ENCODE data around the gene CAPN14.

CAPN14 gene

DNA sequence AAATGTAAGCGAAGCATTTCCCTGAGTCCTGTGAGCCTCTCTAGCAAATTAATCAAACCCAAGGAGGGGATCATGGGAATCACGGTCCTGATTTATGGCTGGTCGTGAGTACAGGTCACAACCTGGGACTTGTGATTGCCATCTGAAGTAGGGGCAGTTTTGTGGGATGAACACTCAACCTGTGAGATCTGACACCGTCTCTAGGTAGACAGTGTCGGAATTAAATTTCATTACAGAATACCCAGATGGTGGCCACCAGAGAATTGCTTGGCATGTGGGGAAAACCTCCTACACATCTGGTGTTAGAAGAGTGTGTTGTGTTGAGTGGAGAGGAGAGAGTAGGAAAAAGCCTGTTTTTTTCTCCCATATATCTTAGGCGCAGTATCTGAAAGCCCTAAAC, 12.5 kb downstream of the CAPN14 start:
- H3K4me3 ChIP-seq (ENCODE audit: low read length): no peak overlapping the region
- TF ChIP-seq, protein P1, sequence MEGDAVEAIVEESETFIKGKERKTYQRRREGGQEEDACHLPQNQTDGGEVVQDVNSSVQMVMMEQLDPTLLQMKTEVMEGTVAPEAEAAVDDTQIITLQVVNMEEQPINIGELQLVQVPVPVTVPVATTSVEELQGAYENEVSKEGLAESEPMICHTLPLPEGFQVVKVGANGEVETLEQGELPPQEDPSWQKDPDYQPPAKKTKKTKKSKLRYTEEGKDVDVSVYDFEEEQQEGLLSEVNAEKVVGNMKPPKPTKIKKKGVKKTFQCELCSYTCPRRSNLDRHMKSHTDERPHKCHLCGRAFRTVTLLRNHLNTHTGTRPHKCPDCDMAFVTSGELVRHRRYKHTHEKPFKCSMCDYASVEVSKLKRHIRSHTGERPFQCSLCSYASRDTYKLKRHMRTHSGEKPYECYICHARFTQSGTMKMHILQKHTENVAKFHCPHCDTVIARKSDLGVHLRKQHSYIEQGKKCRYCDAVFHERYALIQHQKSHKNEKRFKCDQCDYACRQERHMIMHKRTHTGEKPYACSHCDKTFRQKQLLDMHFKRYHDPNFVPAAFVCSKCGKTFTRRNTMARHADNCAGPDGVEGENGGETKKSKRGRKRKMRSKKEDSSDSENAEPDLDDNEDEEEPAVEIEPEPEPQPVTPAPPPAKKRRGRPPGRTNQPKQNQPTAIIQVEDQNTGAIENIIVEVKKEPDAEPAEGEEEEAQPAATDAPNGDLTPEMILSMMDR (conservative IDR thresholded peaks at IDR 0.05; ENCODE audit: low read depth, low read length): no peak
- no peak for DNase-seq (ENCODE audit: low read depth)

DNA sequence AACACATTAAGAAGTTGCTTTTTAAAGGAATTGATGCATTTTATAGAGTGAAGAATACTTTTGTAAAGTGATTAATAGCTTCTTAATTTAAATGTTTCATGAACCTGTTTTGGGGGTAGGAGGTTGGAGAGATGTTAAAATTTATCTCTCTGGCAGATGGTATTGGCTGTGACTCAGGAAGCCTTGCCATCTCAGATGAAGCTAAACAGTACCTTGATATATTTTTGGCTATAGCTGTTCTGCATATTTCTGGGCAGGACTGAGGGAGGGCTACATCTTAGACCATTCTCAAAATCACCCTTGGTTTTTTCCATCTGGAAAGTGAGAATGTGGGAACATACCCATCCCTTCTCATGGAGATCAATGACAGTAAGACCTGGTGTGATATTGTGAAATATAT, 13.4 kb downstream of the CAPN14 start:
- no peak for DNase-seq (ENCODE audit: low read depth)
- H3K4me3 ChIP-seq (ENCODE audit: low read length): no peak overlapping the region
- TF ChIP-seq, protein P1 (conservative IDR thresholded peaks at IDR 0.05; ENCODE audit: low read depth, low read length): no peak

DNA sequence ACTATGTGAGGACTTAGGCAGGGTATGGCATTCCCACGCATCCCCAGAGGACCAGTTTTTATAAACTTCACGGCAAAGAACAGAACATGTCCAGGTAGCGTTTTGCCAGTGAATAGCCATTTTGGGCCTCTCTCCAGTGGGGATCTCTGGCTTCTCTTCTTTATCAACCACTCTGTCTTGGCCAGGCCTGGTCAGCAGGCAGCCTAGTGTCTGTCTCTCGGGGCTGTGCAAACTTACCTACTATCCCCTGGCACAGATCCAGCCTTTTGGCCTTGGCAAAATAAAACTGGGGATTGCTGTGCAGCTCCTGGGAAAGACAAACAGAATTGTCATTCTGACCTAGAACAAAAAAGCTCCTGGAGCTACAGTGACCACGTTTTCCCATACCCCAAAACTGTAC, 14.5 kb downstream of the CAPN14 start:
- H3K4me3 ChIP-seq (ENCODE audit: low read length): no peak overlapping the region
- DNase-seq (ENCODE audit: low read depth): no peak
- TF ChIP-seq, protein P1 (conservative IDR thresholded peaks at IDR 0.05; ENCODE audit: low read depth, low read length): no peak

DNA sequence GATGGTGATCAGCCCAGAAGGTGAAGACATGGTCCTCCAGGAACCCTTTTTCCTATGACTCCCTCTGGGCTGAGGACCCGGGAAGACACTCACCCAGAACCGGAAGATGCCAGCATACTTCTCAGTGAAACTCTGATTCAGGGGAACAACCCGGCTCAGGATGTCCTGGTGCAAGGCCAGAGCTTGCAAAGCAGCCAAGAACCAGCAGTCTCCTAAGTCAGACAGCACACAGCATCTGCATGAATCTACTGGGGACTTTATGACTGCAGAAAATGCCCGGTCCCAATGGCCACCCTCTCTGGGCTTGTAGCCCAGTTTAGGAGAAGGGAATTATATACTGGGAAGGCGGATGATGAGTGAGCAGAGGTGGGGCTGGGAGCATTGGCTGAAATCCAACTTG, 15.3 kb downstream of the CAPN14 start:
- TF ChIP-seq, protein P1 (conservative IDR thresholded peaks at IDR 0.05; ENCODE audit: low read depth, low read length): no peak
- no peak overlapping the region for H3K4me3 ChIP-seq (ENCODE audit: low read length)

DNA sequence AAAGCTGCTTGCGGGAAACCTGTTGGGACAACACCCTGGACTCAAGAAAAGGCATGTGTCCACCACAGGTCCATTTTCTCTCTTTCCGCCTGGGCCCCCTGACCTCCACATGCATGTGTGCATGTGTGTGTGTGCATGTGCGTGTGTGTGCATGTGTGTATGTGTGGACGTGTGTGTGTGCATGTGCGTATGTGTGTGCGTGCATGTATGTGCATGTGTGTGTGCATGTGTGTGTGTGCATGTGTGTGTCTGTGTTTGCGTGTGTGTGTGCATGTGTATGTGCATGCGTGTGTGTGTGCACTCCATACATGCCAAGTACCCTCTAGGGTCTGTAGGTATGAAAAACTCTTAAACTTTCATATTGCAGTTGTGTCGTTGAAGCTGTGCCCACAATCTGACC, 16.3 kb downstream of the CAPN14 start:
- TF ChIP-seq, protein P1 (conservative IDR thresholded peaks at IDR 0.05; ENCODE audit: low read depth, low read length): no peak
- no peak for DNase-seq (ENCODE audit: low read depth)
- no peak overlapping the region for H3K4me3 ChIP-seq (ENCODE audit: low read length)

More for the DNA sequence above, 15.3 kb downstream of the CAPN14 start:
- no peak for DNase-seq (ENCODE audit: low read depth)

DNA sequence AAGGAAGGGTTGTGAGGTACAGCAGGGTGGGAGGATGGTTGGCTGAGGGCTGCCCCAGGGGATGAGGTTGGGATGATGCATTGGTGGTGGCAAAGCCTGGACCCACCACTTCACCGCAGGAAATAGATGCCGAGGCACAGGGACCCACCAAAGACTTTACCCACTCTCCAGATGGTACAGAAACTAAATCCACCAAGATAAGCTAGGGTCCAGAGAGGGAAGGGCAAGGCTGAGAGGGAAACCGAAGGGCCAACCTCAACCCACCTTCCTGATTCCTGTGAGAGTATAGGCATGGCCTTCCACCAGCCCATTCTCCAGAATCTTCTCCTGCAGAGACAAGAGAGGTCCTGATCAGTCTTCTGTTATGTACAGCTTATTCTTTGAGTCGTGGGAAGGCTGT, 18.1 kb downstream of the CAPN14 start:
- TF ChIP-seq, protein P1 (conservative IDR thresholded peaks at IDR 0.05; ENCODE audit: low read depth, low read length): no peak
- no peak for DNase-seq (ENCODE audit: low read depth)
- H3K4me3 ChIP-seq (ENCODE audit: low read length): no peak overlapping the region

DNA sequence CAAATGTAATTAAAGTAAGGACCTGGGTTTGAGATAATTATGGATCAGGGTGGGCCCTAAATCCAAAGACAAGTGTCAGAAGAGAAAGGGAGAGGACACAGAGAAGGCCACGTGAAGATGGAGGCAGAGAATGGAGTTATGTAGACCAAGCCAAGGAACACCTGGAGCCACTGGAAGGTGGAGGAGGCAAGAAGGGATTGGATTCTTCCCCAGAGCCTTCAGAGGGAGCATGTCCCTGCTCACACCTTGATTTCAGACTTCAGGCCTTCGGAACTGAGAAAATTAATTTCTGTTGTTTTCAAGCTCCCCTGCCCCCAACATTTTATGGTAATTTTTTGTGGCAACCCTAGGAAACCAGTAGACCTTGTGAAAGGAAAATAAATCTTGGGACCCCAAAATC, 19.6 kb downstream of the CAPN14 start:
- TF ChIP-seq, protein P1 (conservative IDR thresholded peaks at IDR 0.05; ENCODE audit: low read depth, low read length): no peak
- no peak for DNase-seq (ENCODE audit: low read depth)
- H3K4me3 ChIP-seq (ENCODE audit: low read length): no peak overlapping the region
